ENCODE measurements around the gene FARP1. TPM values are rescaled to one million over a fixed set of nuclear protein-coding genes. Genes with fewer than 3 reads are reported as not detected.

The FARP1 gene
- total RNA-seq, 2 donors from 2014 or later, result 0.76 to 0.87 TPM

DNA sequence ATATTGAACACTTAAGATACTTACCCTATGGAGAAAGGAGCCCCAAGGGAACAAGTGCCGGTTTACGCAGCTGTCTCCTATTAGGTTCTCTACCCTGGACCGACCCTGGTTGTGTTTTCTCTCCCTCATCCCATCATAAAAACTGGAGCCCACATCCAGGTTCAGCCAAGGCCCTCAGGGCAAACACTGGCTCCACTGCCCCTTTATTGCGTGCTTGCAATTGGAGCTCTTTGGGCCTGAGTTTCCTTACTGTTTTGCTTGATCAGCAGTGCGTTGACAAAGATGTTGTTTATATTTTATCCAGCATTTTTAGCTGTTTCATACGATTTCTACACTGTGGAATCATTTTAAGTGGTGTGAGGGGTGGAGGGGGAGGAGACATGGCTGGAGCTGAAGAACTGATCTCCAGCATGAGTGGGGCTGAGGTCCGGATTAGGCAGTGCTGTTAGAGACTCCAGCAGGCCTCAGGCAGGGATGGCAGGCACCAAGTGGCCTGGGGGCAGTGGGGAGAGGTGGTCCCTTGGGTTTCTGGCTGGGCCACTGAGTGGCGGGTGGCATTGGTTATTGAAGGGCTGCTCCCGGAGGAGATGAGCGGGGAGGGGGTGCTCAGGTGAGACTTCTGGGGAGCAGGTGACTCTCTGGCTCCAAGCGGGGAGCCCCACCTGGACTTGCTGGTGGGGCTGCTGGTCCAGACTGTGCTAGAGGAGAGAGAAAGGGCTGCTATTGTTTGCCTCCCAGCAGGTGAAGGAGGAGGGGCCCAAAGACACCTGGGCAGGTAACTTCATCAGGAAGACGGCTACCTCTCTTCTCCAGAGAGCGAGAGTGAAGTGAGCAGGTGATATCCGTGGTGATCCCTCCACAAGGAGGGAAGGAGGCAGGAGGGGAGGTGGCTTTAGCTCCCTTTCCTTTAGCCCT, 96.5 kb downstream of the FARP1 start:
- Mint-ChIP-seq H3K27me3 (peaks cover 24% of the 10 kb centered on the region), H3K36me3 (ENCODE audit: low read depth) (no peaks in the 10 kb centered on the region), H3K4me3 (no peak overlapping the region), H3K4me1 (no peaks in the 10 kb centered on the region), H3K27ac (no peak overlapping the region)
- DNase-seq (no peak), ATAC-seq (no peak)
- H3K9me3 ChIP-seq (ENCODE audit: control insufficient read depth, low read length, poor library complexity, severe bottlenecking), result no peaks in the 10 kb centered on the region

DNA sequence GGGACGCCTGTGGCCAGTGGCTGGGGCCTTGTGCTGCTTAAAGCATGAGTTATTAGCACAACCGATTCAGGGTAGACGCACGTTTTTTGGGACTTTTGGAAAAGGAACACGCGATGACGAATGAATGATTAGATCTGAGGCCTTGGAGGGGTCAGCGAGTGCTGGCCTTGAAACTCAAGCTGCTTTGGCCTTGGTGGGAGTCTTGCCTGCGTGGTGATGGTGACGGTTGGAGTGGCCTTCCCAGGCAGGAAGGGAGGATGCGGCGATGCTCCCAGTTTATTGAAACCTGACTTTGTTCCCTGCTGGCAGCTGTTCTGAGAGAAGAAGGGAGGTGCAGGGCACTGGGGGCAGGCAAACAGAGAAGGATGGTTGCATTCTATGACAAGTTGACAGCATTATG, 97.2 kb downstream of the FARP1 start:
- H3K36me3 Mint-ChIP-seq (ENCODE audit: low read depth), result no peaks in the 10 kb centered on the region
- no peak for DNase-seq
- peaks cover 27% of the 10 kb centered on the region for H3K27me3 Mint-ChIP-seq
- no peak overlapping the region for H3K4me3 Mint-ChIP-seq
- no peaks in the 10 kb centered on the region for H3K9me3 ChIP-seq (ENCODE audit: control insufficient read depth, low read length, poor library complexity, severe bottlenecking)
- H3K27ac Mint-ChIP-seq, result no peak overlapping the region
- H3K4me1 Mint-ChIP-seq, result no peaks in the 10 kb centered on the region
- no peak for ATAC-seq

DNA sequence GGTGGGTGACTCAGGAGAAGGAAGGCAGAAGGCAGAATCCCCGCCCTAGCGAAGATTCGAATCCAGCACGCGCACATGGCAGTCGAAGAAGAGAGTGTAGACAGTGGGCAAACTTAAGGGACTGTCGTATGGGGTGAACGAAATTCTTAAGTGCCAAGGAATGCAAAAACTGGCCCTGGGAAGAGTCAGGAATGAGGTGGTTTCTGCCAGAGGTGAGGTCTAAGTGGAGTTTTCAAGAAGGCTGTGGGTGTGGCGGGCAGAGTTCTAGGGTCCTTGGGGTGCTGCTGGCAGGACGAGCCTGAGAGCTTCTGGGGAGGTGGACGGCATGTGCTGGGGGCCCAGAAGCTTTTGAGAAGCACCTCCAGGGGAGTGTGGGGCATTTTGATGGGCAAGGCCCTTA, 98.1 kb downstream of the FARP1 start:
- H3K9me3 ChIP-seq (ENCODE audit: control insufficient read depth, low read length, poor library complexity, severe bottlenecking), result no peaks in the 10 kb centered on the region
- Mint-ChIP-seq H3K36me3 (ENCODE audit: low read depth) (no peaks in the 10 kb centered on the region), H3K27ac (no peak overlapping the region), H3K4me1 (no peaks in the 10 kb centered on the region), H3K4me3 (no peak overlapping the region), H3K27me3 (peaks cover 31% of the 10 kb centered on the region)
- no peak for DNase-seq
- no peak for ATAC-seq

DNA sequence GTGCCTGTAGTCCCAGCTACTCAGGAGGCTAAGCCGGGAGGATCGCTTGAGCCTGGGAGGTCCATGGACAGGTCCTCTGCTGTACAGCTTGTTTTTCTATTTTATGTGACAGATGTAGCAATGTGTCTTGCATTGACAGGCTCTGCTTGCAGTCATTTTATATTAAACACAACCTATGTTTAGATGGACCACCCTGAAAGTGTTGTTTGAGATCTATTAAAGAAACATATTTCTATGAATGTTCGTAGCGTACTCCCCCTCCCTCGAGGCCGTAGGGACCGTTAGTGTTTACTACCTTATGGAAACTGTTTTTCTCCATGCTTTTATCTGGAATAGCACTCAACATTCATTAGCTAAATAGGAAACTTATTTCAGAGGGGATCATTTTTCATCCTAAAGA, 99.1 kb downstream of the FARP1 start:
- Mint-ChIP-seq H3K4me1 (no peaks in the 10 kb centered on the region), H3K27me3 (peaks cover 34% of the 10 kb centered on the region), H3K4me3 (no peak overlapping the region), H3K27ac (no peak overlapping the region), H3K36me3 (ENCODE audit: low read depth) (no peaks in the 10 kb centered on the region)
- ATAC-seq (no peak), DNase-seq (no peak)
- H3K9me3 ChIP-seq (ENCODE audit: control insufficient read depth, low read length, poor library complexity, severe bottlenecking), result no peaks in the 10 kb centered on the region

DNA sequence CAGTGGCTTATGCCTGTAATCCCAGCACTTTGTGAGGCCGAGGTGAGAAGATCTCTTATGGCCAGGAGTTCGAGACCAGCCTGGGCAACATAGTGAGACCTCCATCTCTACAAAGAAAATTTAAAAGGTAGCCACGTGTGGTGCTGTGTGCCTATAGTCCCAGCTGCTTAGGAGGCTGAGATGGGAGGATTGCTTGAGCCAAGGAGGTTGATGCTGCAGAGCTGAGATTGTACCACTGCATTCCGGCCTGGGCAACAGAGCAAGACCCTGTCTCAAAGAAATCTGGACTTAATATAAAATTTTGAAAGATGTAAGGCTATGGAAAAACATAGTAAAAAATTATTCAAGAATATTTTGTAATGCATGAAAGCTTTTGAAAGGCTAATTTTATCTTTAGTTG, 99.5 kb downstream of the FARP1 start:
- ATAC-seq (no peak), DNase-seq (no peak)
- H3K4me1 Mint-ChIP-seq, result peaks cover 2% of the 10 kb centered on the region
- H3K36me3 Mint-ChIP-seq (ENCODE audit: low read depth), result peaks cover 2% of the 10 kb centered on the region
- no peak overlapping the region for H3K27ac Mint-ChIP-seq
- H3K27me3 Mint-ChIP-seq, result peaks cover 38% of the 10 kb centered on the region
- no peaks in the 10 kb centered on the region for H3K9me3 ChIP-seq (ENCODE audit: control insufficient read depth, low read length, poor library complexity, severe bottlenecking)
- H3K4me3 Mint-ChIP-seq, result no peak overlapping the region

DNA sequence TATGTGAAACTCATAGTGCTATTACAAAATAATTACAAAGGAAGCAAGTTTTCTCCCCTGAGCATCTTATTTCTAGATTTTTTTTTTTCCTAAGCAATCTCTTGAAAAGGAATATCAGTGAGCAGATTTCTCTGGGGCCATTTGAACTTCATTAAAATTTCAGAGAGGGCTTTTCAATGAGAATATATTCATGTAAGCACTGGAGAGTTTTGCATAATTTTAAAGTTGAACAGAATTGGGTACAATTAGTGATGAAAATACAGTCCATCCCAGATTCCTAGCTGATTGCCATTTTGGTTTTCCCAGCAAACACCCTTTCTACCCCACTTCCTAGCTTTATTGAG, 101.0 kb downstream of the FARP1 start:
- Mint-ChIP-seq H3K4me1 (peaks cover 2% of the 10 kb centered on the region), H3K27me3 (peaks cover 49% of the 10 kb centered on the region)
- H3K9me3 ChIP-seq (ENCODE audit: control insufficient read depth, low read length, poor library complexity, severe bottlenecking), result no peaks in the 10 kb centered on the region

DNA sequence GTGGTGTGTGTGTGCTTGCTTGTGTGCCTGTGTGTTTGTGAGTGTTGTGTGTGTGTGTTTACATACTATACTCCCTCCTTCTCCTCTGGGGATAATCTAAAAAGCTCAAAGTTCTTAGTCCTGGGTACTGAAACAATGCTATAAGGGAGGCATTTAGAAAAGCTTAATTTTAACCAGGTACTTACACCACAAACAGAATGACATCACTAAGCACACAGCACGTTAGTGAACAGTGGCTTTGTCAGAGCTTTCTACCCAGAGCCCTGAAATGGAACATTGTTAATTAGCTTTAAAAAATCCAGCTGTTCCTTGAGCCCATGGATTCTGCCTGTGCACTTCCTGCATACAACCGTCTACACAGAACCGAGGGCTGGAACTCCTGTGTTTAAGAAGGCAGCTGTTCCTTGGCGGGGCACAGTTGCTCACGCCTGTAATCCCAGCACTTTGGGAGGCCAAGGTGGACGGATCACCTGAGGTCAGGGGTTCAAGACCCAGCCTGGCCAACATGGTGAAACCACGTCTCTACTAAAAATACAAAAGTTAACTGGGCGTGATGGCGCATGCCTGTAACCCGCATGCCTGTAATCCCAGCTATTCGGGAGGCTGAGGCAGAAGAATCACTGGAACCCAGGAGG, 103.8 kb downstream of the FARP1 start:
- peaks cover 2% of the 10 kb centered on the region for H3K4me1 Mint-ChIP-seq
- ATAC-seq, result no peak

More for the DNA sequence above, 101.0 kb downstream of the FARP1 start:
- DNase-seq (no peak), ATAC-seq (no peak)
- Mint-ChIP-seq H3K4me3 (no peak overlapping the region), H3K36me3 (ENCODE audit: low read depth) (peaks cover 2% of the 10 kb centered on the region), H3K27ac (no peak overlapping the region)

DNA sequence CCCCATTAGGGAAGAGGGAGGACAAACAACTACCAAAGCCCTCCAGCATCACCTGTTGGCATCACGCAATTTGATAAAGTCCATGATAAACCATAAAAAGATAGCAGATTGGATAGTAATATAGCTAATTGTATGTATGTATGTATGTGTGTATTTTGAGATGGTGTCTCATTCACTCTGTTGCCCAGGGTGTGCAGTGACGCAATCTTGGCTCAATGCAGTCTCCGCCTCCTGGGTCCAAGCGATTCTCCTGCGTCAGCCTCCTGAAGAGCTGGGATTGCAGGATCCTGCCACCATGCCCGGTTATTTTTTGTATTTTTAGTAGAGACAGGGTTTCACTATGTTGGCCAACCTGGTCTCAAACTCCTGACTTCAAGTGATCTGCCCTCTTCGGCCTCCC, 108.8 kb downstream of the FARP1 start:
- no peak overlapping the region for H3K4me3 Mint-ChIP-seq
- H3K27ac Mint-ChIP-seq, result no peak overlapping the region
- H3K4me1 Mint-ChIP-seq, result peaks cover 2% of the 10 kb centered on the region
- no peak for ATAC-seq
- no peak for DNase-seq
- peaks cover 2% of the 10 kb centered on the region for H3K36me3 Mint-ChIP-seq (ENCODE audit: low read depth)
- no peaks in the 10 kb centered on the region for H3K9me3 ChIP-seq (ENCODE audit: control insufficient read depth, low read length, poor library complexity, severe bottlenecking)
- peaks cover 23% of the 10 kb centered on the region for H3K27me3 Mint-ChIP-seq

More for the DNA sequence above, 103.8 kb downstream of the FARP1 start:
- H3K9me3 ChIP-seq (ENCODE audit: control insufficient read depth, low read length, poor library complexity, severe bottlenecking), result no peaks in the 10 kb centered on the region
- no peak for DNase-seq
- no peak overlapping the region for H3K4me3 Mint-ChIP-seq
- peaks cover 39% of the 10 kb centered on the region for H3K27me3 Mint-ChIP-seq
- peaks cover 2% of the 10 kb centered on the region for H3K36me3 Mint-ChIP-seq (ENCODE audit: low read depth)
- H3K27ac Mint-ChIP-seq, result no peak overlapping the region

DNA sequence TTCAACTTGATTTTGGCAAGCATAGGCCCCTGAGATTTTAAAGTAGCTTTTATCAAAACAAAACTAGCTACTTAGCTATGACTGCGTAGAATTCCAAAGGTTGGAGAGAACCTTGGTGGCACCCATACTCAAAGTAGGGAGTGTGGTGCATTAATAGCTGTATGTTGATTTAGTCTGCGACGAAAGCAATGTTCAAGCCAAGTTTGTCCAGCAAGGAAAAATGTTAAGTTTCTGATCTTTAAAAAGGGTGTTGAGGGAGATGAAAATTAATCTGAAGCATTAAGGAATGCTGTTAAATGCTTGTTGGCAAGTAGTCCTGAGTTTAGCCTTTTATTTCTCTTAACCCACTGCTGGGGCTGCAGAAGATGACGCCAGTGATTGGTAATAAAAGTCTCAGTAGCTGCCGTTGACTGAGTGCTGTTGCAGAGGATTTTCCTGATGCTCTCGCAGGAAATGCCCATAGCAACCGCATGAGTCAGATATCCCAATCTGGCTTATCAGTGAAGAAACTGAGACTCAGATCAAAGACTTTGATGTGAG, 110.1 kb downstream of the FARP1 start:
- no peaks in the 10 kb centered on the region for H3K36me3 Mint-ChIP-seq (ENCODE audit: low read depth)
- no peaks in the 10 kb centered on the region for H3K4me1 Mint-ChIP-seq
- H3K9me3 ChIP-seq (ENCODE audit: control insufficient read depth, low read length, poor library complexity, severe bottlenecking), result no peaks in the 10 kb centered on the region
- H3K4me3 Mint-ChIP-seq, result no peak overlapping the region
- ATAC-seq (no peak), DNase-seq (no peak)
- no peak overlapping the region for H3K27ac Mint-ChIP-seq
- H3K27me3 Mint-ChIP-seq, result peaks cover 19% of the 10 kb centered on the region

DNA sequence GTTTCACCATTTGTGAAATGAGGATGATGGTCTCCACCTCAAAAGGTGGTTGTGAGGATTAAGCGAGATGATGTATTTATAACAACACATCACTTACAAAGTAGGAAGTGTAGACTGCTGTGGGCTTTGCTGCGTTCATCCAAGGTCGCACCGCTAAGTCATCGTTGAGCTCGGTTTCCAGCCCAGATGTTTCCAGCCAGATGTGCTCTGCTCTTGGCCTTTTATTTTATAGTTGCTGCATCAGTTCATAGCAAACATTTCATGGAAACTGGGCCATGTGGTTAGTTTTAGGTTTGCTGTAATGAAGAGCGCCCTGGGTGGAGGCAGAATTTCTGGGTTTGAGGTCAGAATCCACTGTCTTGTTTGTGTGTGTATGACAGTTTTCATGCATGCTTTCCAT, 110.6 kb downstream of the FARP1 start:
- ATAC-seq (no peak), DNase-seq (no peak)
- Mint-ChIP-seq H3K27ac (no peak overlapping the region), H3K4me3 (no peak overlapping the region), H3K36me3 (ENCODE audit: low read depth) (no peaks in the 10 kb centered on the region), H3K27me3 (peaks cover 14% of the 10 kb centered on the region), H3K4me1 (no peaks in the 10 kb centered on the region)
- no peaks in the 10 kb centered on the region for H3K9me3 ChIP-seq (ENCODE audit: control insufficient read depth, low read length, poor library complexity, severe bottlenecking)

DNA sequence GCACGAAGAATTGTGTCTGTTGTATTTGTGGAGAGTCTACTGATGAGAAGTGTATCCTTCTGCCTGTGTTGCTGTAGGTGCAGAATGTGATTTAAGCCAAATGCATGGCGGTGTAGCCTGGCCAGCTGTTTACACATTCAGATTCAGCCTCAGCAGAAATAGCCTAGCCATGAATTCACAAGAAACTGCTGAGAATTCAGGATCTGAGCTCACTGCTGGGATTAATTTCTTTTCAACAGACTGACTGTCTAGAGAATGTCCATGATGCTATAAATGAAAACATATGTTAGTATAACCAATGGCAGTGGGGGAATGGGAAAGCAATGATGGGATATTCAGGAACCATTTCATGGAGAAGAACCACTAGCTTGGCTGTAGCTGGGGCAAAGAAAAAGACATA, 111.6 kb downstream of the FARP1 start:
- Mint-ChIP-seq H3K4me1 (no peaks in the 10 kb centered on the region), H3K4me3 (no peak overlapping the region), H3K27ac (no peak overlapping the region), H3K27me3 (peaks cover 6% of the 10 kb centered on the region), H3K36me3 (ENCODE audit: low read depth) (no peaks in the 10 kb centered on the region)
- ATAC-seq (no peak), DNase-seq (no peak)
- H3K9me3 ChIP-seq (ENCODE audit: control insufficient read depth, low read length, poor library complexity, severe bottlenecking), result no peaks in the 10 kb centered on the region

DNA sequence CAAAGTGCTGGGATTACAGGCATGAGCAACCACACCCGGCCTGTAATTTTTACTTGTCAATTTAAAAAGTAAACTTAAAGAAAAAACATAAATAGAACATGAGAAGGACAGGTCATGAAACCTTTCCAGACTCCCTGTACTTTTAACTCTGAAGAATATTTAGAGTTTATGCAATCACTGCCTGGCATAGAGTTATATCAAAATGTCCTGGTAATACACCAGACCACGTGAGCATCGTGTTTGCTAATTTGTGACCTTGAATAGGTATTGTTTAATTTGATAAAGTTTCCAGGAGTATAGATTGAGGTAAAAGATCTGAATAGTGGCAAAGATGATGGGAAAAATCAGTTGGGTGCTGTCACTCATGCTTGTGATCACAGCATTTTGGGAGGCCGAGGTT, 115.3 kb downstream of the FARP1 start:
- ATAC-seq (no peak), DNase-seq (no peak)
- Mint-ChIP-seq H3K4me3 (no peak overlapping the region), H3K36me3 (ENCODE audit: low read depth) (no peaks in the 10 kb centered on the region), H3K4me1 (no peaks in the 10 kb centered on the region), H3K27me3 (peaks cover 18% of the 10 kb centered on the region), H3K27ac (no peak overlapping the region)
- no peaks in the 10 kb centered on the region for H3K9me3 ChIP-seq (ENCODE audit: control insufficient read depth, low read length, poor library complexity, severe bottlenecking)

DNA sequence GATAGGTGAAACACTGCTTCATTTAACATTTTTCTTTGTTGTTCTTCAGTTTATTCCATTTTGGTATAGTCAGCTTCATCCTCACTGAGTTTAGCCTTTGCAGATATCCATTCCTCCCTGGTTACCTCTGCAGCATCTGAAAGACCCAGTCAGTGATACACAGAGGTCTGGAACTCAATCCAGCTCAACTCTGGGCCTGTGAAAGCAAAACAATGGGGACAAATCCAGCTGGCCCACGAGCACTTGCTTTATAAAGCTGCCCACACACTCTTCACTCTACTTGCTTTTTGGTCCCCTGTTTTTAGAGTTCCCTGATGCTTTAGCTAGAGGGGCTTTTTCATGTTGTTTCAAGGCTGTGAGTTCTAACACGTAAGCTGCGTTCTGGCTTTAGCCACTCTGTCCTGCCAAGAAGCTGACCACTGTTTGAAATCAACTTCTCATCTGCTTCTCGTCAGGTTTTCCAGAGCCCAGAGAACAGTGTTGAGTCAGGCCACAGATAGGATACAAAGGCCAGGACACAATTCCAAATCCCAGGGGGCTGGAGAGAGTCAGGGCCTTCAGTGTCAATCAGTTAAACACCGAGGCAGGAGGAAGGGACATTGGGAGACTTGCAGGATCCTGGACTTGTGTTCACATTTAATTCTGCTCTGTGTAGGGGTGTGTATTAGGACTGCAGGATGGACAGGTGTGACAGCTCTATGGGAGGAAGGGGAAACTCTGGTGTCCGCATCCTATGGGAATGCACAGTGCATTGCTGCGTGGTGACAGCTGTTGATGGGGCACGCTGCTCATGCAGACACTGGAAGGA, 117.7 kb downstream of the FARP1 start:
- Mint-ChIP-seq H3K27ac (no peak overlapping the region), H3K36me3 (ENCODE audit: low read depth) (no peaks in the 10 kb centered on the region), H3K27me3 (peaks cover 22% of the 10 kb centered on the region), H3K4me1 (no peaks in the 10 kb centered on the region), H3K4me3 (no peak overlapping the region)
- ATAC-seq, result no peak
- no peak for DNase-seq
- no peaks in the 10 kb centered on the region for H3K9me3 ChIP-seq (ENCODE audit: control insufficient read depth, low read length, poor library complexity, severe bottlenecking)

All from T-helper 17 cell (primary cell).